GM21367 (cell line): ENCODE measurements around the gene RPS17.
"Not testable (repeated sequence)": the region's sequence is repeated elsewhere in the genome, so short reads cannot be mapped to it uniquely, and the experiment has no call there.

ENCODE experiments used
- ATAC-seq: cut with Tn5 transposase; IDR thresholded peaks from one replicate; pipeline ENCODE4 v1.9.1; 2021; ENCODE audit not compliant: unreplicated experiment

The RPS17 gene

GRCh38 chr15:82548700-82549099 lies 8.4 kb upstream of the RPS17 start:
- no peak for ATAC-seq

- ATAC-seq, result no peak
These were observed 5.2 kb upstream of the RPS17 start for GRCh38 chr15:82545478-82545877.

GRCh38 chr15:82545002-82545401 lies 4.7 kb upstream of the RPS17 start:
- no peak for ATAC-seq

GRCh38 chr15:82544431-82544830 lies 4.2 kb upstream of the RPS17 start:
- no peak for ATAC-seq

GRCh38 chr15:82543160-82543559 lies 2.9 kb upstream of the RPS17 start:
- ATAC-seq, result no peak

- no peak for ATAC-seq
These were observed 751 bp upstream of the RPS17 start for GRCh38 chr15:82540984-82541431.

GRCh38 chr15:82539691-82540054 lies 584 bp downstream of the RPS17 start:
- no peak for ATAC-seq

- no peak for ATAC-seq
These were observed 1.1 kb downstream of the RPS17 start for GRCh38 chr15:82538961-82539690.

- ATAC-seq, result no peak
These were observed 2.8 kb downstream of the RPS17 start for GRCh38 chr15:82537351-82537908.

- no peak for ATAC-seq
These were observed 3.6 kb downstream of the RPS17 start for GRCh38 chr15:82536409-82537350.

- ATAC-seq, result no peak
These were observed 4.5 kb downstream of the RPS17 start for GRCh38 chr15:82535566-82536408.

- ATAC-seq, result not testable (repeated sequence)
These were observed 5.1 kb downstream of the RPS17 start for GRCh38 chr15:82535151-82535550.

- ATAC-seq, result not testable (repeated sequence)
These were observed 5.8 kb downstream of the RPS17 start for GRCh38 chr15:82534457-82534861.

- ATAC-seq, result no peak
These were observed 6.5 kb downstream of the RPS17 start for GRCh38 chr15:82533801-82534200.

- no peak for ATAC-seq
These were observed 7.2 kb downstream of the RPS17 start for GRCh38 chr15:82532991-82533481.

- ATAC-seq, result no peak
These were observed 7.8 kb downstream of the RPS17 start for GRCh38 chr15:82532383-82532990.

- ATAC-seq, result no peak
These were observed 8.5 kb downstream of the RPS17 start for GRCh38 chr15:82531496-82532382.

- peak; percentile 92 for ATAC-seq
These were observed 9.5 kb downstream of the RPS17 start for GRCh38 chr15:82530606-82531379.
